Osteocyte (in vitro differentiated cells): Measurements from ENCODE around the gene KCNQ4. TPM values are rescaled to one million over a fixed set of nuclear protein-coding genes. Genes with fewer than 3 reads are reported as not detected.

Source experiments
- DNase-seq: peaks from one replicate; pipeline ENCODE4 v3.0.0; 2021; ENCODE audit warnings: mixed read lengths; ENCODE audit not compliant: unreplicated experiment; ENCODE audit errors: extremely low spot score
- H3K27ac Mint-ChIP-seq: one replicate; pipeline ENCODE4 v1.8.0; 2021; ENCODE audit warnings: mild to moderate bottlenecking, mixed read lengths; ENCODE audit not compliant: unreplicated experiment
- H3K27me3 Mint-ChIP-seq: one replicate; pipeline ENCODE4 v1.8.0; 2021; ENCODE audit warnings: mixed read lengths; ENCODE audit not compliant: unreplicated experiment
- H3K36me3 Mint-ChIP-seq: one replicate; pipeline ENCODE4 v1.8.0; 2021; ENCODE audit warnings: mixed read lengths; ENCODE audit not compliant: unreplicated experiment
- H3K4me1 Mint-ChIP-seq: one replicate; pipeline ENCODE4 v1.8.0; 2021; ENCODE audit warnings: mixed read lengths; ENCODE audit not compliant: unreplicated experiment
- H3K4me3 Mint-ChIP-seq: one replicate; pipeline ENCODE4 v1.8.0; 2021; ENCODE audit warnings: mild to moderate bottlenecking, moderate library complexity, mixed read lengths; ENCODE audit not compliant: unreplicated experiment
- H3K9me3 Mint-ChIP-seq: one replicate; pipeline ENCODE4 v1.8.0; 2021; ENCODE audit warnings: mixed read lengths; ENCODE audit not compliant: unreplicated experiment
- CTCF ChIP-seq: fragments of 200-600 bp; sonication (generic); IDR thresholded peaks from 2 replicates; pipeline ENCODE4 v1.5.0; 2021; ENCODE audit warnings: antibody characterized with exemption, mild to moderate bottlenecking, moderate library complexity
- total RNA-seq: library from RNA; stranded (reverse); gene quantifications from 2 replicates; pipeline ENCODE4 v1.2.1, GENCODE V29; 2021

The KCNQ4 gene
- total RNA-seq, 1 donor from 2014 or later, result 0.51 TPM

DNA sequence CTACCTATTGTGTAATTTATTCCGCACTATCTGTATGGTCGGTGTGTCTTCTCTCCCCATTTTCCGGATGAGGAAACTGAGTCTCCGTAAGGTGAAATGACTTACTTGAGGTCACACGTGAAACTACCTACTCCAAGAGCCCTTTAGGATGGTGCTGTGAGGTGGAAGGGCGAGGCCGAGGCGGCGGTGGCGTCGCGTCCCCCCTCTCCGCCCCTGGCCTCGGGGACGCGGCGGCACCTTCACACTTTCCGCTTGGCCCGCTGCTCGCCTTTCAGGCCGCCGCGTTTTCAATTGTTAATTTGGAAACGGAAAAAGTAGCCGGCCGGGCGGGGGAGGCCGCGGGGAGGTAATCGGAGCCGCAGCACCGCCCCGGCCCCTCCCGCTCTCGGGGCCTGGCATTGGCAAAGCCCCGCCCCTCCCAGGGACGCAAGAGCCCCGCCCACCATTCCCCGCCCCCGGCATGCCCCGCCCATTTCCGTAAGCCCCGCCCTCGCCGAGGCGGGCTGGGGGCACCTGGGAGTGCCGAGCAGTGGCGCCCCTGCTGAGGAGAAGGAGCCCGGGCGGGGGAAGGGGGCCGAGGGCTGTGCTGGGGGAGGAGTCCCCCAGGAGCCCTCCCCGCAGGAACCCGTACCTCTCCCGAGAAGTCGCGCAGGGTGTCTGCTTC is 18.6 kb downstream of the KCNQ4 start:
- no peaks in the 10 kb centered on the region for H3K9me3 Mint-ChIP-seq
- H3K27ac Mint-ChIP-seq, result peak overlapping the region; percentile 52
- H3K36me3 Mint-ChIP-seq, result no peaks in the 10 kb centered on the region
- TF ChIP-seq CTCF, result no peak
- peak overlapping the region; percentile 26 for H3K4me3 Mint-ChIP-seq
- H3K4me1 Mint-ChIP-seq, result peaks cover 31% of the 10 kb centered on the region
- DNase-seq, result peak; percentile 91
- no peaks in the 10 kb centered on the region for H3K27me3 Mint-ChIP-seq

DNA sequence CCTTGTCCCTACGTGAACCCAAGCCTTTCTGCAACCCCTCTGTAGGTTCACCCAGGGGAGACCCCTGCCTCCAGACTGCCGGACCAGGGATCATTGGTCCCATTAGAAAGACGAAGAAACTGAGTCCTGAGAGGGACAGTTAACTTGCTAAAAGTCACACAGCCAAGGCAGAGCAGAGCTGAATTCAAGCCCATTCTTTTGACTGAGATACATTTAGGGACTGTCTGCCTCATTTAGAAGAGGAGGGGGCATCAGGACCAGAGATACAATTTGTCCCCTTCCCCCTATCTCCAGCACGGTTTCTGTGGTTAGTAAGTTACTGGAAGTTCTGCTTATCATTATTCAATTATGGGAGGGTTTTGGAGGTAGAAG is 19.1 kb downstream of the KCNQ4 start:
- Mint-ChIP-seq H3K27ac (peak overlapping the region; percentile 10), H3K4me3 (no peak overlapping the region), H3K9me3 (no peaks in the 10 kb centered on the region), H3K27me3 (no peaks in the 10 kb centered on the region), H3K4me1 (peaks cover 34% of the 10 kb centered on the region), H3K36me3 (no peaks in the 10 kb centered on the region)
- no peak for DNase-seq
- no peak for TF ChIP-seq CTCF

- Mint-ChIP-seq H3K4me3 (no peak overlapping the region), H3K27ac (no peak overlapping the region), H3K27me3 (no peaks in the 10 kb centered on the region), H3K36me3 (no peaks in the 10 kb centered on the region), H3K4me1 (peaks cover 42% of the 10 kb centered on the region), H3K9me3 (no peaks in the 10 kb centered on the region)
- TF ChIP-seq CTCF, result no peak
- no peak for DNase-seq
Measured at GRCh38 chr1:40803447-40803846, 19.9 kb downstream of the KCNQ4 start.

DNA sequence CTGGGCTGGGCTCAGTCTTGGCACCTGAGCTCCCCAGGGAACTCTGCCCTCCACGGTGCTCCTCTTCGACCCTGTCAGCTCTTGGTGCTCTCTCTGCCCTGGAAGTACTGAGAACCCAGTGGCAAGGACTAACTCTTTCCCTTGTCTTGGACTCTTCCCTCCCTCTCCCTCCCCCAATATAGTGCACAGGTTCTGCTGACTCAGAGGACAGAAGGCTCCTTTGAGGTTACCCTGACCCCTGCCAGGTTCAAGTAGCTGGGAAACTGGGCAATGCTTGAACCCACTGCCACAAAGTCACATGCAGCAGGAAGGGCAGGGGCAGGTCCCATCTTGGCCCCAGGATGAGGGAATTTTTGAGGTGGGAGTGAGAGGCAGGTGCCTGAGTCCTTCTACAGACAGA is 20.3 kb downstream of the KCNQ4 start:
- Mint-ChIP-seq H3K27me3 (no peaks in the 10 kb centered on the region), H3K9me3 (no peaks in the 10 kb centered on the region), H3K36me3 (no peaks in the 10 kb centered on the region), H3K27ac (no peak overlapping the region), H3K4me3 (no peak overlapping the region), H3K4me1 (peaks cover 45% of the 10 kb centered on the region)
- no peak for TF ChIP-seq CTCF
- no peak for DNase-seq

GRCh38 chr1:40806240-40806639 is 22.7 kb downstream of the KCNQ4 start:
- no peaks in the 10 kb centered on the region for H3K27me3 Mint-ChIP-seq
- no peaks in the 10 kb centered on the region for H3K9me3 Mint-ChIP-seq
- TF ChIP-seq CTCF, result no peak
- DNase-seq, result no peak
- no peak overlapping the region for H3K27ac Mint-ChIP-seq
- H3K36me3 Mint-ChIP-seq, result no peaks in the 10 kb centered on the region
- peaks cover 38% of the 10 kb centered on the region for H3K4me1 Mint-ChIP-seq
- H3K4me3 Mint-ChIP-seq, result no peak overlapping the region
